A673 (cell line): ENCODE measurements around the gene SMU1. TPM values are rescaled to one million over a fixed set of nuclear protein-coding genes. Genes with fewer than 3 reads are reported as not detected.
"Not testable (repeated sequence)": the region's sequence is repeated elsewhere in the genome, so short reads cannot be mapped to it uniquely, and the experiment has no call there.

Experiments used
- BruUV-seq: library from RNA; stranded (reverse); fragments of 400-500 nt; replicated peaks from 2 replicates; lab custom pipeline; 2021; lab: Mats Ljungman, UMichigan
- CTCF ChIA-PET: fragments of 300-600 bp; sonication (Branson Sonifier 250); formaldehyde crosslinking; loops from one replicate; lab custom pipeline; 2022; ENCODE audit warnings: antibody characterized with exemption; lab: Charles Lee
- POLR2A ChIA-PET: fragments of 300-600 bp; sonication (Branson Sonifier 250); formaldehyde crosslinking; loops from one replicate; lab custom pipeline; 2022; ENCODE audit warnings: antibody characterized with exemption; ENCODE audit not compliant: low non-redundant PET; lab: Charles Lee
- DNase-seq: peaks from one replicate; pipeline ENCODE4 v3.0.0-alpha.2; 2015; ENCODE audit warnings: low spot score
- H3K27ac ChIP-seq: fragments of 200-600 bp; sonication (generic); 2 replicates; pipeline ENCODE4 v1.5.1; 2016; ENCODE audit warnings: mixed run types, low read depth, mild to moderate bottlenecking, mixed read lengths, antibody characterized with exemption, low read length; ENCODE audit not compliant: poor library complexity, severe bottlenecking
- H3K27me3 ChIP-seq: fragments of 200-600 bp; sonication (generic); replicated peaks from 2 replicates; pipeline ENCODE4 v1.6.1; 2017; ENCODE audit warnings: mixed run types, low read depth, mild to moderate bottlenecking, mixed read lengths, antibody characterized with exemption, low read length; ENCODE audit not compliant: insufficient read depth, poor library complexity
- H3K36me3 ChIP-seq: fragments of 200-600 bp; sonication (generic); 2 replicates; pipeline ENCODE4 v1.6.1; 2016; ENCODE audit warnings: mixed run types, mild to moderate bottlenecking, mixed read lengths, antibody characterized with exemption, low read length; ENCODE audit not compliant: insufficient read depth, poor library complexity, severe bottlenecking
- H3K4me1 ChIP-seq: fragments of 200-600 bp; sonication (generic); 2 replicates; pipeline ENCODE4 v1.6.1; 2017; ENCODE audit warnings: mixed run types, mild to moderate bottlenecking, mixed read lengths, antibody characterized with exemption, low read length; ENCODE audit not compliant: insufficient read depth, poor library complexity, severe bottlenecking
- H3K4me3 ChIP-seq: fragments of 200-600 bp; sonication (generic); 2 replicates; pipeline ENCODE4 v1.5.1; 2016; ENCODE audit warnings: low read depth, mixed run types, mild to moderate bottlenecking, mixed read lengths, low read length; ENCODE audit not compliant: poor library complexity, severe bottlenecking
- H3K9me3 ChIP-seq: fragments of 200-600 bp; sonication (generic); 2 replicates; pipeline ENCODE4 v1.6.1; 2016; ENCODE audit warnings: mixed run types, low read depth, mild to moderate bottlenecking, mixed read lengths, antibody characterized with exemption, low read length; ENCODE audit not compliant: poor library complexity, severe bottlenecking
- EZH2 ChIP-seq: fragments of 200-600 bp; sonication (generic); IDR thresholded peaks from 2 replicates; pipeline ENCODE4 v1.6.1; 2017; ENCODE audit warnings: borderline replicate concordance, low read depth, mild to moderate bottlenecking, mixed read lengths, antibody characterized with exemption, low read length; ENCODE audit not compliant: poor library complexity, severe bottlenecking
- intact Hi-C: fragments of 100-400 bp; cut with micrococcal nuclease; formaldehyde crosslinking; loops from one replicate; pipeline ENCODE4 v1.10.0; 2022; ENCODE audit not compliant: unreplicated experiment
- total RNA-seq: library from RNA; stranded (reverse); gene quantifications from 2 replicates; pipeline ENCODE4 v1.2.3, GENCODE V29; 2021
- TF ChIP-seq, protein P1 (sequence below): fragments of 300-800, 200-600 bp; sonication (generic); conservative IDR thresholded peaks from 2 replicates; pipeline ENCODE4 v1.5.1; 2017; ENCODE audit warnings: low read depth, mild to moderate bottlenecking, antibody characterized with exemption, low read length, moderate library complexity, mixed read lengths

The SMU1 gene
- total RNA-seq, 1 experiment from 2014 or later: 31.2 TPM

DNA sequence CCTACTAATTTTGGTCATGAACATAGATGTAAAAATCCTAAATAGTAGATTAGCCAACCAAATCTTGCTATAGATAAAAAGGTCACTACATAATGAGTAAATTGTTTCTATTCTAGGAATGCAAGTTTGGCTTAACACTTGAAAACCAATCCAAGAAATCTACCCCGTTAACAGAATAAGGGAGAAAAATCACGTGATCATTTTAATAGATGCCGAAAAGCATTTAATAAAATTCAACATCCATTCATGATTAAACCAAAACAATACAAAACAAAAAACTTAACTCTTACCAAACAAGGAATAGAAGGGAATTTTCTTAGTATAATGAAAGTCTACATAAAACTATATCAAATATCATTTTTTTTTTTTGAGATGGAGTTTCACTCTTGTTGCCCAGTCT, 20.7 kb upstream of the SMU1 start:
- Histone ChIP-seq H3K27me3 (no peaks in the 10 kb centered on the region), H3K27ac (no peak overlapping the region), H3K36me3 (no peaks in the 10 kb centered on the region), H3K9me3 (no peaks in the 10 kb centered on the region), H3K4me3 (no peak overlapping the region), H3K4me1 (no peaks in the 10 kb centered on the region)
- ChIA-PET POLR2A (no interaction called here), CTCF (no interaction called here)
- intact Hi-C loops: no loop called here
- TF ChIP-seq, protein P1, sequence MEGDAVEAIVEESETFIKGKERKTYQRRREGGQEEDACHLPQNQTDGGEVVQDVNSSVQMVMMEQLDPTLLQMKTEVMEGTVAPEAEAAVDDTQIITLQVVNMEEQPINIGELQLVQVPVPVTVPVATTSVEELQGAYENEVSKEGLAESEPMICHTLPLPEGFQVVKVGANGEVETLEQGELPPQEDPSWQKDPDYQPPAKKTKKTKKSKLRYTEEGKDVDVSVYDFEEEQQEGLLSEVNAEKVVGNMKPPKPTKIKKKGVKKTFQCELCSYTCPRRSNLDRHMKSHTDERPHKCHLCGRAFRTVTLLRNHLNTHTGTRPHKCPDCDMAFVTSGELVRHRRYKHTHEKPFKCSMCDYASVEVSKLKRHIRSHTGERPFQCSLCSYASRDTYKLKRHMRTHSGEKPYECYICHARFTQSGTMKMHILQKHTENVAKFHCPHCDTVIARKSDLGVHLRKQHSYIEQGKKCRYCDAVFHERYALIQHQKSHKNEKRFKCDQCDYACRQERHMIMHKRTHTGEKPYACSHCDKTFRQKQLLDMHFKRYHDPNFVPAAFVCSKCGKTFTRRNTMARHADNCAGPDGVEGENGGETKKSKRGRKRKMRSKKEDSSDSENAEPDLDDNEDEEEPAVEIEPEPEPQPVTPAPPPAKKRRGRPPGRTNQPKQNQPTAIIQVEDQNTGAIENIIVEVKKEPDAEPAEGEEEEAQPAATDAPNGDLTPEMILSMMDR: no peak
- no peak for TF ChIP-seq EZH2
- DNase-seq: no peak
- no TSS peak for BruUV-seq

DNA sequence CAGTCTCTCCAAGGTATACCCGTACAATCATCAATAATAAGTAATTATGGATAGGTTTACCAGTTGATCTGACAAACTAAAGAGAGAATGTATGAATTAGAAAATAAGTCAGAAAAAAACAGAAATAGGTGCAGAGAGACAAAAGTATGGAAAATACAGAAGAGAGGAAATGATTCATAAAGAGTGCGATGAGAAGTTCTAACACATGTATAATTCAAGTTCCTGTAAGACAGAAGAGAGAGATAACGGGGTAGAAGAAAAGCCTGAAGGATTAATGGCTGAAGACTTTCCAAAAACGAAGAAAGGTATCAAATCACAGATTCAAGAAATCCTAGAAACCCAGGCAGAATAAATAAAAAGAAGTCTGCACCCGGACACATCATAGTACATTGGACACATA, 16.2 kb upstream of the SMU1 start:
- Histone ChIP-seq H3K27ac (no peak overlapping the region), H3K27me3 (no peaks in the 10 kb centered on the region), H3K4me3 (no peak overlapping the region), H3K36me3 (no peaks in the 10 kb centered on the region), H3K4me1 (no peaks in the 10 kb centered on the region), H3K9me3 (no peaks in the 10 kb centered on the region)
- CTCF ChIA-PET: no interaction called here
- POLR2A ChIA-PET: no interaction called here
- intact Hi-C loops: no loop called here
- TF ChIP-seq, protein P1: no peak
- TF ChIP-seq EZH2: no peak
- no TSS peak for BruUV-seq
- no peak for DNase-seq

DNA sequence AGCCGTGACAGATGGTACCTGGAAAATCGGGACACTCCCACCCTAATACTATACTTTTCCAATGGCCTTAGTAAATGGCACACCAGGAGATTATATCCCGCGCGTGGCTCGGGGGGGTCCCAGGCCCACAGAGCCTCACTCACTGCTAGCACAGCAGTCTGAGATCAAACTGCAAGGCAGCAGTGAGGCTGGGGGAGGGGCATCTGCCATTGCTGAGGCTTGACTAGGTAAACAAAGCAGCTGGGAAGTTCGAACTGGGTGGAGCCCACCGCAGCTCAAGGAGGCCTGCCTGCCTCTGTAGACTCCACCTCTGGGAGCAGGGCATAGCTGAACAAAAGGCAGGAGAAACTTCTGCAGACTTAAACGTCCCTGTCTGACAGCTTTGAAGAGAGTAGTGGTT, 9.2 kb upstream of the SMU1 start:
- H3K9me3 ChIP-seq, CTCF ChIA-PET, H3K27ac ChIP-seq, H3K27me3 ChIP-seq, H3K4me1 ChIP-seq, intact Hi-C loops, BruUV-seq, H3K4me3 ChIP-seq, H3K36me3 ChIP-seq, POLR2A ChIA-PET, DNase-seq: not testable (repeated sequence)

GRCh38 chr9:33082538-33083326, 6.3 kb upstream of the SMU1 start:
- POLR2A ChIA-PET: no interaction called here

More at GRCh38 chr9:33082538-33083326, 6.3 kb upstream of the SMU1 start:
- H3K4me3 ChIP-seq: no peak overlapping the region
- peaks cover 4% of the 10 kb centered on the region for H3K4me1 ChIP-seq
- intact Hi-C loops: no loop called here
- no peaks in the 10 kb centered on the region for H3K9me3 ChIP-seq
- DNase-seq: no peak
- H3K36me3 ChIP-seq: no peaks in the 10 kb centered on the region
- BruUV-seq: no TSS peak
- TF ChIP-seq, protein P1: no peak
- H3K27ac ChIP-seq: no peak overlapping the region
- CTCF ChIA-PET: interaction anchor here (1.1 kb wide), 1 partner anchor 144 kb away, joined by 4 read pairs; no protein-coding TSS in a partner anchor
- no peaks in the 10 kb centered on the region for H3K27me3 ChIP-seq
